Endothelial cell of umbilical vein (primary cell): ENCODE measurements around the gene RAB44. TPM values are rescaled to one million over a fixed set of nuclear protein-coding genes. Genes with fewer than 3 reads are reported as not detected.

Experiments
- BruUV-seq: library from RNA; stranded (reverse); fragments of 400-500 nt; replicated peaks from 2 replicates; lab custom pipeline; 2021; lab: Mats Ljungman, UMichigan
- CTCF ChIA-PET: fragments of 300-600, 350-600 bp; sonication (Branson Sonifier 250); formaldehyde crosslinking; loops from one replicate; lab custom pipeline; 2021; ENCODE audit warnings: antibody characterized with exemption, inconsistent platforms; lab: Charles Lee
- POLR2A ChIA-PET: fragments of 300-600, 350-600 bp; sonication (Branson Sonifier 250); formaldehyde crosslinking; loops from one replicate; lab custom pipeline; 2021; ENCODE audit warnings: antibody characterized with exemption, inconsistent platforms; lab: Charles Lee
- DNase-seq: peaks from one replicate; pipeline ENCODE4 v3.0.0-alpha.2; 2011; ENCODE audit warnings: low read depth, low spot score
- FAIRE-seq: peaks from 2 replicates; lab custom pipeline; 2011; peaks lifted over from hg19 to GRCh38; lab: Jason Lieb, UNC
- H2AFZ ChIP-seq: 2 replicates; pipeline ENCODE4 v1.6.0; 2012; ENCODE audit warnings: low read depth, low read length, control low read depth, inconsistent platforms
- H3K27ac ChIP-seq: 2 replicates; pipeline ENCODE4 v1.5.1; 2011; ENCODE audit warnings: low read depth, mild to moderate bottlenecking, control low read depth, low read length, moderate library complexity; ENCODE audit not compliant: insufficient read depth
- H3K27me3 ChIP-seq, 2 experiments: 2 replicates each; pipeline versions ENCODE4 v1.6.0 to v1.6.1; 2011; ENCODE audit warnings: low read length in 2 of 2, mixed read lengths in 1 of 2; ENCODE audit not compliant: control insufficient read depth in 2 of 2, insufficient read depth in 2 of 2
- H3K36me3 ChIP-seq, 2 experiments: 2 replicates in 1 of 2; 3 replicates in 1 of 2; pipeline ENCODE4 v1.5.1; 2011; ENCODE audit warnings: low read length in 2 of 2, mild to moderate bottlenecking in 1 of 2, moderate library complexity in 1 of 2; ENCODE audit not compliant: control insufficient read depth in 2 of 2, insufficient read depth in 2 of 2; ENCODE audit errors: extremely low read depth in 1 of 2
- H3K4me1 ChIP-seq: 3 replicates; pipeline ENCODE4 v1.5.1; 2011; ENCODE audit warnings: mild to moderate bottlenecking, low read length; ENCODE audit not compliant: control insufficient read depth, insufficient read depth; ENCODE audit errors: extremely low read depth
- H3K4me2 ChIP-seq: 2 replicates; pipeline ENCODE4 v1.6.1; 2011; ENCODE audit warnings: low read length, control low read depth, mixed read lengths; ENCODE audit not compliant: insufficient read depth
- H3K4me3 ChIP-seq, 3 experiments: fragments of 200-600 bp in 1 of 3; sonication (generic), shearing (Covaris generic) in 1 of 3; replicated peaks in 1 of 3; 2 replicates each; pipeline ENCODE4 v1.5.1; 2011 to 2016; ENCODE audit warnings: control low read depth in 3 of 3, low read length in 3 of 3, mild to moderate bottlenecking in 2 of 3, inconsistent platforms in 1 of 3, low read depth in 1 of 3, moderate library complexity in 1 of 3; ENCODE audit not compliant: insufficient read depth in 1 of 3
- H3K79me2 ChIP-seq: 2 replicates; pipeline ENCODE4 v1.6.0; 2012; ENCODE audit warnings: low read length, inconsistent platforms; ENCODE audit not compliant: control insufficient read depth, insufficient read depth
- H3K9ac ChIP-seq: replicated peaks from 2 replicates; pipeline ENCODE3; 2011; ENCODE audit warnings: low read length, control low read depth; ENCODE audit not compliant: insufficient read depth; ENCODE audit errors: extremely low read depth
- H3K9me1 ChIP-seq: replicated peaks from 3 replicates; pipeline ENCODE4 v1.6.0; 2011; ENCODE audit warnings: mild to moderate bottlenecking, low read length; ENCODE audit not compliant: control insufficient read depth, insufficient read depth; ENCODE audit errors: extremely low read depth
- H3K9me3 ChIP-seq: replicated peaks from 2 replicates; pipeline ENCODE4 v1.5.1; 2012; ENCODE audit warnings: low read length, inconsistent platforms; ENCODE audit not compliant: control insufficient read depth, insufficient read depth
- H4K20me1 ChIP-seq: replicated peaks from 2 replicates; pipeline ENCODE3; 2011; ENCODE audit warnings: mild to moderate bottlenecking, low read length; ENCODE audit not compliant: control insufficient read depth, insufficient read depth; ENCODE audit errors: extremely low read depth
- MAX ChIP-seq: IDR thresholded peaks from 2 replicates; pipeline ENCODE4 v1.6.1; 2011; ENCODE audit not compliant: insufficient read depth, insufficient read length
- MYC ChIP-seq: IDR thresholded peaks from one replicate; pipeline ENCODE4 v1.6.1; 2011; ENCODE audit warnings: mild to moderate bottlenecking, low read depth, low read length
- dilution Hi-C: fragments of 300-500 bp; cut with MboI; formaldehyde crosslinking; loops from one replicate; pipeline ENCODE4 v1.15.0; 2019; ENCODE audit warnings: low sequenced_read_pairs; ENCODE audit not compliant: extremely low pct_ligation_motif_present
- intact Hi-C: fragments of 100-400 bp; cut with micrococcal nuclease; formaldehyde crosslinking; loops from one replicate; pipeline ENCODE4 v1.10.0; 2022
- polyA plus RNA-seq, 4 experiments: library from polyadenylated mRNA; depleted of rRNA in 3 of 4; stranded (reverse) in 3 of 4; unstranded in 1 of 4; fragments of >200 nt; gene quantifications; 2 replicates each; pipeline versions ENCODE4 v1.2.1 to v1.2.3, GENCODE V29; 2011 to 2012; ENCODE audit warnings: missing spikeins in 1 of 4
- total RNA-seq: library from RNA; stranded (reverse); gene quantifications from 2 replicates; pipeline ENCODE4 v1.2.3, GENCODE V29; 2021
- TF ChIP-seq, protein P1 (sequence below), 2 donors: IDR thresholded peaks; 1 replicate in 1 of 2; 2 replicates in 1 of 2; pipeline ENCODE4 v1.5.1; 2011; ENCODE audit warnings: low read length in 2 of 2, mild to moderate bottlenecking in 2 of 2, moderate library complexity in 2 of 2, control low read depth in 1 of 2, inconsistent platforms in 1 of 2, low read depth in 1 of 2; ENCODE audit not compliant: insufficient read depth in 1 of 2; ENCODE audit errors: extremely low read depth in 1 of 2

The RAB44 gene
- total and polyA plus RNA-seq, 2 donors (not counting 3 experiments of a cell fraction or from before 2014, with no cell fraction given): 0.03 to 0.11 TPM

GRCh38 chr6:36684447-36684812, 13.2 kb upstream of the RAB44 start:
- no peaks in the 10 kb centered on the region for H3K27me3 ChIP-seq
- peaks cover 17% of the 10 kb centered on the region for H3K4me1 ChIP-seq
- CTCF ChIA-PET: interaction anchor here (1.3 to 3.5 kb wide), 4 partner anchors 38 to 75 kb away, joined by 3 to 26 read pairs (median 6); no protein-coding TSS in a partner anchor
- no peak overlapping the region for H3K4me3 ChIP-seq
- H3K9ac ChIP-seq: no peak overlapping the region
- dilution Hi-C loops: loop anchor here (10.0 kb wide), 1 partner anchor 70 kb away; no protein-coding TSS in a partner anchor
- FAIRE-seq: no peak
- H3K36me3 ChIP-seq: peaks cover 28 to 29% of the 10 kb centered on the region in 2 experiments
- H3K4me2 ChIP-seq: no peak overlapping the region
- no peaks in the 10 kb centered on the region for H3K9me3 ChIP-seq
- BruUV-seq: no TSS peak
- no peak for DNase-seq
- POLR2A ChIA-PET: interaction anchor here (0.5 kb wide), 1 partner anchor 77 kb away, joined by 3 read pairs; no protein-coding TSS in a partner anchor
- no peak overlapping the region for H3K27ac ChIP-seq
- H2AFZ ChIP-seq: no peak overlapping the region
- no peaks in the 10 kb centered on the region for H4K20me1 ChIP-seq
- H3K79me2 ChIP-seq: peaks cover 38% of the 10 kb centered on the region
- intact Hi-C loops: loop anchor here (5.0 kb wide), 1 partner anchor 262 kb away; no protein-coding TSS in a partner anchor
- TF ChIP-seq MAX (no peak), MYC (no peak)
- TF ChIP-seq, protein P1, sequence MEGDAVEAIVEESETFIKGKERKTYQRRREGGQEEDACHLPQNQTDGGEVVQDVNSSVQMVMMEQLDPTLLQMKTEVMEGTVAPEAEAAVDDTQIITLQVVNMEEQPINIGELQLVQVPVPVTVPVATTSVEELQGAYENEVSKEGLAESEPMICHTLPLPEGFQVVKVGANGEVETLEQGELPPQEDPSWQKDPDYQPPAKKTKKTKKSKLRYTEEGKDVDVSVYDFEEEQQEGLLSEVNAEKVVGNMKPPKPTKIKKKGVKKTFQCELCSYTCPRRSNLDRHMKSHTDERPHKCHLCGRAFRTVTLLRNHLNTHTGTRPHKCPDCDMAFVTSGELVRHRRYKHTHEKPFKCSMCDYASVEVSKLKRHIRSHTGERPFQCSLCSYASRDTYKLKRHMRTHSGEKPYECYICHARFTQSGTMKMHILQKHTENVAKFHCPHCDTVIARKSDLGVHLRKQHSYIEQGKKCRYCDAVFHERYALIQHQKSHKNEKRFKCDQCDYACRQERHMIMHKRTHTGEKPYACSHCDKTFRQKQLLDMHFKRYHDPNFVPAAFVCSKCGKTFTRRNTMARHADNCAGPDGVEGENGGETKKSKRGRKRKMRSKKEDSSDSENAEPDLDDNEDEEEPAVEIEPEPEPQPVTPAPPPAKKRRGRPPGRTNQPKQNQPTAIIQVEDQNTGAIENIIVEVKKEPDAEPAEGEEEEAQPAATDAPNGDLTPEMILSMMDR (IDR thresholded peaks at IDR 0.05; ENCODE audit: extremely low read depth in 1 of 2, insufficient read depth in 1 of 2, low read depth in 1 of 2, low read length in 2 of 2): no peak
- H3K9me1 ChIP-seq: no peaks in the 10 kb centered on the region
